H9 (cell line): Measurements from ENCODE around the gene CDC25B. TPM values are rescaled to one million over a fixed set of nuclear protein-coding genes. Genes with fewer than 3 reads are reported as not detected.

ENCODE experiments used
- DNase-seq: peaks from one replicate; pipeline ENCODE4 v3.0.0-alpha.2; 2017
- H2AFZ ChIP-seq: one replicate; pipeline ENCODE4 v1.6.1; 2013; ENCODE audit warnings: mild to moderate bottlenecking, low read length, control low read depth, moderate library complexity
- H2AK5ac ChIP-seq: 2 replicates; pipeline ENCODE4 v1.6.1; 2013; ENCODE audit warnings: low read length, control low read depth, mixed read lengths; ENCODE audit not compliant: insufficient read length
- H2BK120ac ChIP-seq: one replicate; pipeline ENCODE4 v1.6.1; 2013; ENCODE audit warnings: low read depth, mild to moderate bottlenecking, low read length, control low read depth, inconsistent platforms; ENCODE audit not compliant: poor library complexity, severe bottlenecking
- H2BK12ac ChIP-seq: 2 replicates; pipeline ENCODE4 v1.6.1; 2013; ENCODE audit warnings: low read length, control low read depth, mixed read lengths, low read depth; ENCODE audit not compliant: insufficient read length
- H2BK15ac ChIP-seq: 2 replicates; pipeline ENCODE4 v1.6.1; 2013; ENCODE audit warnings: low read depth, low read length, control low read depth
- H2BK20ac ChIP-seq: one replicate; pipeline ENCODE4 v1.6.1; 2013; ENCODE audit warnings: low read depth, mild to moderate bottlenecking, low read length, control low read depth, inconsistent platforms; ENCODE audit not compliant: poor library complexity, severe bottlenecking
- H2BK5ac ChIP-seq: 2 replicates; pipeline ENCODE4 v1.6.1; 2013; ENCODE audit warnings: low read length, control low read depth, mixed read lengths; ENCODE audit not compliant: insufficient read length
- H3K14ac ChIP-seq: 2 replicates; pipeline ENCODE4 v1.6.1; 2013; ENCODE audit warnings: low read length, control low read depth; ENCODE audit not compliant: insufficient read depth
- H3K18ac ChIP-seq: 2 replicates; pipeline ENCODE4 v1.6.1; 2013; ENCODE audit warnings: low read depth, mild to moderate bottlenecking, mixed read lengths, low read length, control low read depth; ENCODE audit not compliant: insufficient read length
- H3K23ac ChIP-seq: 2 replicates; pipeline ENCODE4 v1.6.1; 2013; ENCODE audit warnings: low read length, control low read depth, mixed read lengths, low read depth; ENCODE audit not compliant: insufficient read length
- H3K23me2 ChIP-seq: 2 replicates; pipeline ENCODE4 v1.6.1; 2013; ENCODE audit warnings: low read depth, mild to moderate bottlenecking, mixed read lengths, low read length, control low read depth; ENCODE audit not compliant: insufficient read length, poor library complexity, severe bottlenecking
- H3K27ac ChIP-seq: 2 replicates; pipeline ENCODE4 v1.5.1; 2013; ENCODE audit warnings: low read length, control low read depth, mixed read lengths, low read depth; ENCODE audit not compliant: insufficient read length
- H3K27me3 ChIP-seq: 2 replicates; pipeline ENCODE4 v1.6.1; 2013; ENCODE audit warnings: low read length, control low read depth, inconsistent platforms; ENCODE audit not compliant: insufficient read depth
- H3K4ac ChIP-seq: 2 replicates; pipeline ENCODE4 v1.6.1; 2013; ENCODE audit warnings: low read depth, mild to moderate bottlenecking, control low read depth, inconsistent platforms, low read length, moderate library complexity
- H3K4me1 ChIP-seq: 2 replicates; pipeline ENCODE4 v1.6.1; 2013; ENCODE audit warnings: low read length, control low read depth, inconsistent platforms; ENCODE audit not compliant: insufficient read depth
- H3K4me2 ChIP-seq: 2 replicates; pipeline ENCODE4 v1.6.1; 2013; ENCODE audit warnings: low read length, control low read depth, mixed read lengths; ENCODE audit not compliant: insufficient read length, insufficient read depth
- H3K56ac ChIP-seq: 2 replicates; pipeline ENCODE4 v1.6.1; 2013; ENCODE audit warnings: low read depth, mild to moderate bottlenecking, mixed read lengths, low read length, control low read depth; ENCODE audit not compliant: insufficient read length
- H3K79me1 ChIP-seq: 2 replicates; pipeline ENCODE4 v1.6.1; 2013; ENCODE audit warnings: low read depth, mild to moderate bottlenecking, moderate library complexity, low read length, control low read depth, inconsistent platforms; ENCODE audit not compliant: insufficient read depth, poor library complexity, severe bottlenecking
- H3K79me2 ChIP-seq: 2 replicates; pipeline ENCODE4 v1.6.1; 2013; ENCODE audit warnings: low read length, control low read depth, inconsistent platforms; ENCODE audit not compliant: insufficient read depth
- H3K9ac ChIP-seq: 2 replicates; pipeline ENCODE4 v1.6.1; 2013; ENCODE audit warnings: low read length, control low read depth, mixed read lengths; ENCODE audit not compliant: insufficient read length; ENCODE audit errors: extremely low read depth
- H3K9me3 ChIP-seq: one replicate; pipeline ENCODE4 v1.6.1; 2013; ENCODE audit warnings: low read depth, low read length, inconsistent platforms; ENCODE audit not compliant: control insufficient read depth
- H3T11ph ChIP-seq: one replicate; pipeline ENCODE4 v1.6.1; 2013; ENCODE audit warnings: mild to moderate bottlenecking, low read length, control low read depth, inconsistent platforms
- H4K20me1 ChIP-seq: one replicate; pipeline ENCODE4 v1.6.1; 2013; ENCODE audit not compliant: control insufficient read depth, insufficient read length, insufficient read depth
- H4K5ac ChIP-seq: 2 replicates; pipeline ENCODE4 v1.6.1; 2013; ENCODE audit warnings: low read depth, mild to moderate bottlenecking, mixed read lengths, low read length, control low read depth; ENCODE audit not compliant: insufficient read length
- H4K8ac ChIP-seq: replicated peaks from 2 replicates; pipeline ENCODE4 v1.6.1; 2013; ENCODE audit warnings: low read length, control low read depth, mixed read lengths, low read depth; ENCODE audit not compliant: insufficient read length
- H4K91ac ChIP-seq: 2 replicates; pipeline ENCODE4 v1.6.1; 2013; ENCODE audit warnings: low read depth, mild to moderate bottlenecking, moderate library complexity, mixed read lengths, low read length, control low read depth; ENCODE audit not compliant: insufficient read length
- H3K27ac Mint-ChIP-seq, 3 experiments: 2 replicates in 2 of 3; 3 replicates in 1 of 3; pipeline ENCODE4 v1.8.0; 2020 to 2021; ENCODE audit warnings: mixed read lengths in 3 of 3, mild to moderate bottlenecking in 1 of 3, moderate library complexity in 1 of 3
- H3K27me3 Mint-ChIP-seq: 2 replicates; pipeline ENCODE4 v1.8.0; 2021; ENCODE audit warnings: low read depth, mild to moderate bottlenecking, moderate library complexity, mixed read lengths
- H3K36me3 Mint-ChIP-seq, 3 experiments: 2 replicates in 2 of 3; 3 replicates in 1 of 3; pipeline ENCODE4 v1.8.0; 2020 to 2021; ENCODE audit warnings: low read depth in 3 of 3, mixed read lengths in 3 of 3; ENCODE audit not compliant: insufficient read depth in 1 of 3
- H3K4me1 Mint-ChIP-seq, 2 experiments: 2 replicates each; pipeline ENCODE4 v1.8.0; 2020; ENCODE audit warnings: mixed read lengths in 2 of 2
- H3K4me3 Mint-ChIP-seq, 2 experiments: 2 replicates in 1 of 2; 3 replicates in 1 of 2; pipeline ENCODE4 v1.8.0; 2020 to 2021; ENCODE audit warnings: mild to moderate bottlenecking in 2 of 2, mixed read lengths in 2 of 2, moderate library complexity in 1 of 2
- H3K9me3 Mint-ChIP-seq, 2 experiments: 2 replicates in 1 of 2; 3 replicates in 1 of 2; pipeline ENCODE4 v1.8.0; 2020; ENCODE audit warnings: mild to moderate bottlenecking in 2 of 2, mixed read lengths in 2 of 2, moderate library complexity in 1 of 2
- CTCF ChIP-seq: fragments of 200-600 bp; sonication (generic); conservative IDR thresholded peaks from 3 replicates; pipeline ENCODE4 v1.8.0; 2021; ENCODE audit warnings: antibody characterized with exemption, mild to moderate bottlenecking
- WGBS: extraction: QIAGEN DNeasy Blood & Tissue Kit; methylation state at CpG from one replicate; pipeline ENCODE4 v1.1.7; 2013; ENCODE audit warnings: missing lambda C conversion rate, low lambda C conversion rate, mixed read lengths; ENCODE audit not compliant: insufficient read length; ENCODE audit errors: extremely low coverage; 5-methylcytosine and 5-hydroxymethylcytosine counted together
- total RNA-seq: library from RNA; stranded (reverse); gene quantifications from 2 replicates; pipeline ENCODE4 v1.2.1, GENCODE V29; 2021

CDC25B gene
- total RNA-seq, 1 experiment from 2014 or later, result 24.0 TPM

- Histone ChIP-seq H3K9ac (no peak overlapping the region), H2AK5ac (no peak overlapping the region), H3T11ph (no peak overlapping the region), H3K23me2 (no peaks in the 10 kb centered on the region), H3K79me1 (no peaks in the 10 kb centered on the region), H3K14ac (no peak overlapping the region), H3K23ac (no peak overlapping the region), H3K79me2 (no peaks in the 10 kb centered on the region), H2BK20ac (no peak overlapping the region), H3K9me3 (no peaks in the 10 kb centered on the region), H3K4me2 (no peak overlapping the region), H3K4me1 (peaks cover 3% of the 10 kb centered on the region; the same call in 1 of the 2 replicates), H4K20me1 (no peaks in the 10 kb centered on the region), H4K8ac (no peak overlapping the region), H2BK5ac (no peak overlapping the region), H4K91ac (no peak overlapping the region), H2BK15ac (no peak overlapping the region), H4K5ac (no peak overlapping the region), H3K4ac (no peak overlapping the region), H2BK120ac (no peak overlapping the region), H3K56ac (no peak overlapping the region), H3K27me3 (no peaks in the 10 kb centered on the region), H2AFZ (no peak overlapping the region), H3K27ac (no peak overlapping the region), H2BK12ac (no peak overlapping the region), H3K18ac (no peak overlapping the region)
- Mint-ChIP-seq H3K9me3 (no peaks in the 10 kb centered on the region), H3K4me1 (peaks cover 18 to 28% of the 10 kb centered on the region in 2 experiments), H3K4me3 (no peak overlapping the region; a peak in 1 of 5 replicates), H3K27ac (no peak overlapping the region; a peak in 1 of 7 replicates), H3K27me3 (peaks cover 9% of the 10 kb centered on the region), H3K36me3 (no peaks in the 10 kb centered on the region; a peak in 1 of 7 replicates)
- TF ChIP-seq CTCF, result no peak
- WGBS, result no CpG with 5 or more reads among the region's 9 CpGs
- no peak for DNase-seq
These were observed 16.2 kb downstream of the CDC25B start for GRCh38 chr20:3812259-3812681.
